ENCODE measurements around the gene BPTF. TPM values are rescaled to one million over a fixed set of nuclear protein-coding genes. Genes with fewer than 3 reads are reported as not detected.

Gene BPTF
- total and polyA plus RNA-seq, 2 of the 13 experiments (the other 11 are each of a cell fraction or from before 2014, with no cell fraction given): 43.5 to 66.1 TPM

- in situ Hi-C loops (cut with HindIII; ENCODE audit: extremely low pct_ligation_motif_present, low pct_unique_long_range_greater_than_20kb): loop anchor here (10.0 kb wide), 1 partner anchor 484 kb away; the partner anchor contains the start of gene WIPI1
- H3K27ac ChIP-seq (ENCODE audit: extremely low read length, insufficient read depth, low read length): no peak overlapping the region
- H4K20me1 ChIP-seq (ENCODE audit: insufficient read depth, low read length): no peaks in the 10 kb centered on the region
- H3K9me3 ChIP-seq (ENCODE audit: low read length): no peaks in the 10 kb centered on the region
- no TSS peak for BruUV-seq (replicated peaks)
- H3K27me3 ChIP-seq (ENCODE audit: control insufficient read depth in 1 of 2, insufficient read depth in 2 of 2, low read length in 2 of 2): no peaks in the 10 kb centered on the region
- WGBS (ENCODE audit: low lambda C conversion rate): 92% methylated on average over 7 of the region's 7 CpGs
- no peaks in the 10 kb centered on the region for H3K79me2 ChIP-seq (ENCODE audit: insufficient read depth, low read length)
- H2AFZ ChIP-seq (ENCODE audit: low read length): no peak overlapping the region
- H3K9ac ChIP-seq (ENCODE audit: insufficient read depth, low read depth, low read length): no peak overlapping the region
- ChIA-PET POLR2A (no interaction called here), CTCF (ENCODE audit: low intra/inter-chr PET ratio, low total read pairs) (no interaction called here)
- peaks cover 10 to 32% of the 10 kb centered on the region in 2 experiments for H3K36me3 ChIP-seq (replicated peaks in 1 of 2; ENCODE audit: control insufficient read depth in 1 of 2, insufficient read depth in 2 of 2, low read length in 2 of 2)
- FAIRE-seq: no peak
- intact Hi-C loops (cut with micrococcal nuclease; ENCODE audit: unreplicated experiment): no loop called here
- H3K4me1 ChIP-seq (ENCODE audit: insufficient read depth, low read length): no peaks in the 10 kb centered on the region
- no peak for DNase-seq (ENCODE audit: low spot score)
- H3K4me3 ChIP-seq (replicated peaks in 1 of 3; ENCODE audit: insufficient read depth in 1 of 3, low read depth in 2 of 3, low read length in 3 of 3): no peak overlapping the region
- ATAC-seq: peak; percentile 57; the same call in 2 of the 3 replicates
- H3K4me2 ChIP-seq (ENCODE audit: low read depth, low read length): no peak overlapping the region
- TF ChIP-seq SALL1 (CRISPR knock-in tag; IDR thresholded peaks at IDR 0.05) (peak; percentile 19; the same call in 1 of the 2 replicates), ZNF18 (CRISPR knock-in tag; IDR thresholded peaks at IDR 0.05; ENCODE audit: insufficient replicate concordance) (no peak), MTERF4 (CRISPR knock-in tag; IDR thresholded peaks at IDR 0.05) (no peak), IKZF1 (IDR thresholded peaks at IDR 0.05) (no peak), HDAC1 (CRISPR knock-in tag; IDR thresholded peaks at IDR 0.05) (0 out of 2 replicates have a peak, but pooled peaks have one; percentile 22), ZBTB33 (CRISPR knock-in tag; IDR thresholded peaks at IDR 0.05) (peak; percentile 93), FOXP1 (IDR thresholded peaks at IDR 0.05) (no peak), FOXP1 (CRISPR knock-in tag; IDR thresholded peaks at IDR 0.05) (peak; percentile 61), ZNF180 (CRISPR knock-in tag; IDR thresholded peaks at IDR 0.05; ENCODE audit: borderline replicate concordance, low read depth) (no peak), RORA (CRISPR knock-in tag; IDR thresholded peaks at IDR 0.05) (no peak), IKZF5 (CRISPR knock-in tag; IDR thresholded peaks at IDR 0.05) (peak; percentile 58; the same call in 1 of the 2 replicates), TFAP4 (IDR thresholded peaks at IDR 0.05; ENCODE audit: borderline replicate concordance, low read depth) (peak; percentile 67; the same call in 1 of the 2 replicates), FOXP4 (CRISPR knock-in tag; IDR thresholded peaks at IDR 0.05) (peak; percentile 19; the same call in 1 of the 2 replicates), CTCF (CRISPR knock-in tag; IDR thresholded peaks at IDR 0.05) (peak; percentile 16; the same call in 1 of the 2 replicates)
Observed at GRCh38 chr17:67970783-67971182, 145.5 kb downstream of the BPTF start.

All from HepG2 (cell line).